Ramos (cell line): ENCODE data around the gene CABP5.
"Not testable (repeated sequence)": the region's sequence is repeated elsewhere in the genome, so short reads cannot be mapped to it uniquely, and the experiment has no call there.

Experiments
- in situ Hi-C: fragments of 300-500 bp; cut with MboI; formaldehyde crosslinking; loops from one replicate; pipeline ENCODE4 v1.14.3; 2022; ENCODE audit warnings: low sequenced_read_pairs; ENCODE audit not compliant: unreplicated experiment

Gene CABP5

DNA sequence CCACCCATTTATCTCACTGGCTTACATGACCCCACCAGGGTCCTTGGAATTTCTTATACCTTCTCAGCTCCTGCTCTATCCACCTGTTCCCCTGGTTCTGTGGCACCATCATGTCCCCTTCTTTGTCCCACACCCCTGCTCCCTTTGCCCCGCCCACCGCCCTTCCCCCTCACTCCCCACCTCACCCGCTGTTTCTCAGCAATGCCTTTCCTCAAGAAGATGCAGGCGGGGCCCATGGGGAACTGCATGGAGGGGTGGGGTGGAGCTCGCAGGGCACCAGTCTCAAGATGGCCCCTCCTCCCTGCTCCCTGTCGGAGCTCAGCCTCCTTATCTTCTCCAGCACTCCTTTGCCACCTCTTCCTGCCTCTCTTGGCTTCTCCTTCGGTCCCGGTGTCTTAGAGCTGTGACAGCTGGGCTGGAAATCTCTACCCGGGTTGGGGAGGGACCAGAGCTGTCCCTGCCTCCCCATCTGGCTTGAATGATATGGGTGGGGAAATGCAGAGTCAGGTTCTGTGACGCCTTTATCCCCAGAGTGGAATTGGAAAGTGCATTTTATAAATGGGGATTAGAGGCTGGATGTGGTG is at the start of gene CABP5:
TSS of gene CABP5 (minus strand) at position 405 of the 584 bp plus-strand sequence. CDS start at position 248, 157 bp downstream.
- in situ Hi-C loops = loop anchor here (10.0 kb wide), 1 partner anchor 51 kb away; no protein-coding TSS in a partner anchor

DNA sequence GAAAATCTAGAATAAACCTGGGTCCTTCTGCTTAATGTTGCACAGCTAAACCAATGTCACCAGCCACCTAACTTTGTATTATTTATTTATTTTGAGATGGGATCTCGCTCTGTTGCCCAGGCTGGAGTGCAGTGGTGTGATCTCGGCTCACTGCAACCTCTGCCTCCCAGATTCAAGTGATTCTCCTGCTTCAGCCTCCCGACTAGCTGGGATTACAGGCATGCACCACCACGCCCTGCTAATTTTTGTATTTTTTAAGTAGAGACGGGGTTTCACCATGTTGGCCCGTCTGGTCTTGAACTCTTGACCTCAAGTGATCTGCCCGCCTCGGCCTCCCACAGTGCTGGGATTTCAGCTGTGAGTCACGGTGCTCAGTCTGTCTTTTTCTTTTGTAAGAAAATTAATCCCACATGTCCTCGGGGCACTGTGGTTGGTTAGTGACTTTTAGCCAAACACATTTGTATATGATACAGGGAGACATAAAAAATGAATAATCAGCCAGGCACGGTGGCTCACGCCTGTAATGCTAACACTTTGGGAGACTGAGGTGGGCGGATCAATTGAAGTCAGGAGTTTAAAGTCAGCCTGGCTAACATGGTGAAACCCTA is 47.3 kb upstream of the CABP5 start:
- in situ Hi-C loops = loop anchor here (10.0 to 25.0 kb wide), 2 partner anchors 46 to 129 kb away; partner anchors contain the start of gene CABP5

DNA sequence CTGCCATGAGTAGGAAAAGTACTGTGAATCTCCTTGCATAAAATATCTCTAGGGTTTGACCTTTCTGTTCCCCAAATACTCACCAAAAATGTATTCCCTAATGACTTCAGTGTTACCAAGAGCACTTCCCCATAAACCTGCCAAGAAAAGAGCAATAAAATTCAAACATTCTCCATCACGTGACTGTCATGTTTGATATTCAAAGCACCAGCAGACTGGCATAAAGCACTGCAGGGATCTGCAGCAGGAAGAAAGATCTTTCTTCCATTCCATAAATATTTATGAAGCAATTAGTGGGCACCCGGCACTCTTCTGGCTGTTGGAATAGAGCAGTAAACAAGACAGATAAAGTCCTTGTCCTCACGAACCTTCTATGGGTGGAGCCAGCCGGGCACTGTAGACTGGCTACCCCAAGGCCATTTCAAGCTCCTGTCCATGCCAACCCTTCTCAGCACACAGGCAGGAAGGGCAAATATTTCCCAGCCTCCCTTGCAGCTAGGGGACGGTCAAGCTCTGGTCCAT is 46.5 kb upstream of the CABP5 start:
- in situ Hi-C loops = loop anchor here (10.0 to 25.0 kb wide), 2 partner anchors 46 to 128 kb away; partner anchors contain the start of gene CABP5

- in situ Hi-C loops = loop anchor here (25.0 kb wide), 1 partner anchor 127 kb away; no protein-coding TSS in a partner anchor
Measured at GRCh38 chr19:48088991-48089390, 45.1 kb upstream of the CABP5 start.

DNA sequence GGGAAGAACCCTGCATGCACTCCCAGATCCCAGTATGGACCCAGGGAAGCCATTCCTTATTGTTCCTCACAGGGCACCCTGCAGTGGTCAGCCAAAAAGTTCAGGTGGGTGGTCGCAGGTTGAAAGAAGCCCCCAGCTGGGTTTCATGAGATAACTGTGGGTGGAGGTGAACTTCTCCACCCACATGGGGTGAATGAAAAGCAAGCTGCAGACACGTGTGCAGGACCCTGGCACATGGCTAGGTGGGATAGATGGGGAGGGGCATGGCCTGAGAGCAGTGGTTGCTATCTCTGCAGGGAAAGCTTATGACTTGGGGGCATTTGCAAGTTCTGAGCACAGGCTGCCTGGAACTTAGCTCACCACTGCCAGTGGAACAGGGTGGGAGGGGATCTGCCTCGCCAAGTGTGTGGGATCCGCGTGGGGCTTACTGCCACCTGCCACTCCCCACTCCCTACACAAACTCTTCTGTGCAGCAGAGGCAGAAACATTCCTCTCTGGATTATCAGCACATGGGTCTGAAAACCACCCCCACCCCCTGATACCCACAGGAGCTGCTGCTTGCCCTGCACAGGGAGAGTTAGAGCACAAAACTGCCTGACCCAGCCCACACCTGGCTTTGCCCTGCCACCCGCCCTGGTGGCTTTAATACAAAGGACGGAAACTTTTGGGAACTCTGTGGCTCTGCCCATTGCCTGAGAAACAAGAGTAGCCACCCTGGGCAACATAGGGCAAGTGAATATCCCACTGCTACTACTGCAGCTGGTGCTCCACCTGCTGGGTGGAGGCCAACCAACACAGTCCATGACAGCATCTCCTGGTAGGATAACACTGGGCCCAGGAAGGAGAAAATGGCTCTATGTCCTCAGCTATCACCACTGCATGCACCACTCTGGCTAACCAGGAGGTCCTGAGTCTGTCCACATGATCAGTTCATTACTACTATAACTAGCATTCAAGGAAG is 42.3 kb upstream of the CABP5 start:
- in situ Hi-C loops = loop anchor here (25.0 kb wide), 1 partner anchor 124 kb away; no protein-coding TSS in a partner anchor

GRCh38 chr19:48085076-48085475 is 41.2 kb upstream of the CABP5 start:
- in situ Hi-C loops = loop anchor here (25.0 kb wide), 1 partner anchor 123 kb away; no protein-coding TSS in a partner anchor

DNA sequence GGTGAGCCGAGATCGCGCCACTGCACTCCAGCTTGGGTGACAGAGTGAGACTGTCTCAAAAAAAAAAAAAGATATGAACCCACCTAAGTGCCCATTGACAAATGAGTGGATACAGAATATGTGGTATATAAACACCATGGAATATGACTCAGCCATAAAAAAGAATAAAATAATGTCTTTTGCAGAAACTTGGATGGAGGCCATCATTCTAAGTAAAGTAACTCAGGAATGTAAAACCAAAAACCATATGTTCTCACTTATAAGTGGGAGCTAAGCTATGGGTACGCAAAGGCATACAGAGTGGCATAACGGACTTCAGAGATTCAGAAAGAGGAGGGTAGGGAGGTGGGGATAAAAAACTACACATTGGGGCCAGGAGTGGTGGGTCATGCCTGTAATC is 37.2 kb upstream of the CABP5 start:
- in situ Hi-C loops = loop anchor here (25.0 kb wide), 1 partner anchor 119 kb away; no protein-coding TSS in a partner anchor

GRCh38 chr19:48070177-48070769 is 26.4 kb upstream of the CABP5 start:
- in situ Hi-C loops = not testable (repeated sequence)

DNA sequence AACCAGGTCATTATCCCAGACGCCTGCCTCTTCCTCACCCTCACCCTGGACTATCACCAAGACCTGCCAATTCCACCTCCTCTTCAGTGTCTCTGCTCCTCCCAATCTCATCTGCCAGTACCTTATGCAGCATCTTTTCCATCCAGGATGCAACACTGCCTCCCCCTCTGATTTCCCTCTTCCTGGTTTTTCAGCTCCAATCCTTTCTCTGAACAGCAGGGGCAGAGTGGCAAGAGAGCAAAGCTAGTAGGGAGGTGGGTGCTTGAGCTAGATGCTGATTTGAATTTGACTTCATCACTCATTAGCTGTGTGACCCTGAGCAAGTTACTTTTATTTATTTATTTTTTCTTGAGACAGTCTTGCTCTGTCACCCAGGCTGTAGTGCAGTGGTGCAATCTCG is 25.6 kb upstream of the CABP5 start:
- in situ Hi-C loops = no loop called here

- in situ Hi-C loops = no loop called here
Measured at GRCh38 chr19:48064509-48064908, 20.6 kb upstream of the CABP5 start.

DNA sequence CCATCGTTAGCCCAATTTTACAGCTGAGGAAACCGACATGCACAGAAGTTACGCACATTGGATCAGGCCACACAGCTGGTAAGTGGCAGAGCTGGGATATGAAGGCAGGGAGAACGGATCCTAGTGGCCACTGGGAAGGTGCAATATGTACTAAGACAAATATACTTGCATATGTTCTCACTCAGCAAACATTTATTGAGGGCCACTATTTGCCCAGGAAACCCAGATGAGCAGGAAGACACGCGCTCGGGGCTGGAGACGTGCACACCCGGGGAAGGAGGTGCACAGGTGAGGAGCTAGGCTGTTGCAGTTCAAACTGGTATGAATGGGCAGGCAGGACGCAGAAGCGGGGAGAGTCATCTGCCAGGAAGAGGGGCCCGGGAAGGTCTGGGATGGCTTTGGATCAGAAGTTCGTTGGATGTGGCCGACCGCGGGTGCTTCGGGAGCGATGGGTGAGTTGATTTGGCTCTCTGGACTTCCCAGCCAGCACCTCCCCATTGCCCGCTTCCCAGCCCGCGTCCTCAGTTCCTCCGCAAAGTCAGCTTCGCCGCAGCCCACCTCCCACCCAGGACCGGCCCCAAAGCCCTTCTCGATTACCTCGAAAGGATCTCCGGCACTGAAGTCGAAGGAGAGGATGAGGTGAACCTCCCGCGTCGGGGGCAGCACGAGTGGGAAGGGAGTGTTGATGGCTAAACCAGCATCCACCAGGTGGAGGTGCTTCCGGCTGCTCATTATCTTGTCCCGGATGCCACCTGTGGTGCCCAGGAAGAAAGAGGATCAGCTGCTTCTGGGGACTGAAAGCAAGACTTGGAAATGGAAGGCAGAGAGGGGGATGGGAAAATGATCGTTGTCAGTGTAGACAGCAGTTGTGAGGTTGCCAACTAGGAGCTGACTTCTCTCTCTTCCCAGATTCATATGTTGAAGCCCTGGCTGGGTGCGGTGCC is 17.8 kb upstream of the CABP5 start:
- in situ Hi-C loops = no loop called here

DNA sequence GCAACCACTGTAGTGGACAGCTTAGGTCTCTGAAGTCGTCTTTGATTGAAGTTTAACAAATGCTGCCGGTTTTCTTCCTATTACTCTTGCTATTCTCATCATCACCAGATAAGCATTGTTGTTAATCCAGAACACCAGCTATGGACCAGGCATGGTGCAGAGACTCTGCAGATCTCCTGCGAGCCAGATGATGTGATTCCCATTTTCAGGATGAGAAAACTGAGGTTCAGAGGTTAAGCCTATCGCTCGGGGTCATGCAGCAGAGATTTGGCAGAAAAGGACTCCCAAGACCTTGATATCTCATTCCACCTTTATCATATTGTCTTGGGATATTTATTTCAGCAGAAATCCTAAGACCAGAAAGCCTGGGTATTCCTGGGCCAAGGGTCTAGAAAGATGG is 16.5 kb upstream of the CABP5 start:
- in situ Hi-C loops = no loop called here

- in situ Hi-C loops = no loop called here
Measured at GRCh38 chr19:48059331-48059730, 15.5 kb upstream of the CABP5 start.

DNA sequence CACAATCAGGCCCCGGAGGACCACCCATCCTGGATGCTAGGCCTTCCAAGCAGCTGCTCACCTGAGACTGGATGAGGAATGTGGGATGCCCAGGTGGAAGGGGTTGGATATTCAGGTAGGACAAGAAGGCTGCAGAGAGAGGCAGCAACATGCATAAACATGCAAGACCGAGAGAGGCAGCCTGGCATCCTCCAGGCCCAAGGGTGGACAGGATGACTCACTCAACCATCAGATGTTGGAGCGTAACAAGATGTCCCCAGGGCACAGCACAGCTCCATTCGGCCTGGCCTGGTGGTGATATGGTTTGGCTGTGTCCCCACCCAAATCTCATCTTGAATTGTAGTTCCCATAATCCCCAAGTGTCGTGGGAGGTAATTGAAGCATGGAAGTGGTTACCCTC is 10.0 kb upstream of the CABP5 start:
- in situ Hi-C loops = no loop called here

DNA sequence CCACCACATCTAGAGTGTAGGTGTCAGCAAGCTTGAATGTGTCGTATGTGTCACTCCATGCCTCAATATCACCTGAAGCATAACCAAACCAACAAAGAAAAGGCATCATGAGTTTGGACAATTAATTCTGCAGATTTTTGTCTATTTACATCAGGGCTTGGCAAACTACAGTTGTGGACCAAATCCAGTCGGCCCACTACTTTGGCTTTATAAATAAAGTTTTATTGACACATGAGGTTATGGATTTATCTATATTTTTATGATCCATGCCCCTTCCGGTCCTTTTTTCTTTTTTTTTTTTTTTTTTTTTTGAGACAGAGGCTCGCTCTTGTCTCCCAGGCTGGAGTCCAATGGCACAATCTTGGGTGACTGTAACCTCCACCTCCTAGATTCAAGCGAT is 9.2 kb upstream of the CABP5 start:
- in situ Hi-C loops = no loop called here

GRCh38 chr19:48051335-48052033 is 7.6 kb upstream of the CABP5 start:
- in situ Hi-C loops = no loop called here

DNA sequence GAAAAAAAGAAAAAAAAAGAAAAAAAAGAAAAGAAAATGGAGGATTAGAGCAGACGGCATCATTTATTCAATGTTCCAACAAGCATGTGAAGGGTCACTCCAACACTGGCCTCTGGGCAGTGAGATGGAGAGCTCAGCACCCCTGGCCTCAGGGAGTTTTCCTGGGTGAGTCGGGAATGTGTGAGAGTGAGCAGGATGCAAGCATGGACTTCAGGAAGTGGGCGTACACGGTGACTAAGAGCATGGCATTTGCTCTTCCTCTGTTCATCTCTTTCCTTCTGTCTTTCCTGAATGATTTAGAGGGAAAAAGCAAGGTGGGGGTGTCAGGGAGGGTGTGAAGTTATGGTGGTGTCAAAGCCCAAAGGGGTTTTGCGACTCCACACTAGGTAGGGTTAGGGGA is 682 bp upstream of the CABP5 start:
- in situ Hi-C loops = loop anchor here (10.0 kb wide), 1 partner anchor 50 kb away; no protein-coding TSS in a partner anchor

DNA sequence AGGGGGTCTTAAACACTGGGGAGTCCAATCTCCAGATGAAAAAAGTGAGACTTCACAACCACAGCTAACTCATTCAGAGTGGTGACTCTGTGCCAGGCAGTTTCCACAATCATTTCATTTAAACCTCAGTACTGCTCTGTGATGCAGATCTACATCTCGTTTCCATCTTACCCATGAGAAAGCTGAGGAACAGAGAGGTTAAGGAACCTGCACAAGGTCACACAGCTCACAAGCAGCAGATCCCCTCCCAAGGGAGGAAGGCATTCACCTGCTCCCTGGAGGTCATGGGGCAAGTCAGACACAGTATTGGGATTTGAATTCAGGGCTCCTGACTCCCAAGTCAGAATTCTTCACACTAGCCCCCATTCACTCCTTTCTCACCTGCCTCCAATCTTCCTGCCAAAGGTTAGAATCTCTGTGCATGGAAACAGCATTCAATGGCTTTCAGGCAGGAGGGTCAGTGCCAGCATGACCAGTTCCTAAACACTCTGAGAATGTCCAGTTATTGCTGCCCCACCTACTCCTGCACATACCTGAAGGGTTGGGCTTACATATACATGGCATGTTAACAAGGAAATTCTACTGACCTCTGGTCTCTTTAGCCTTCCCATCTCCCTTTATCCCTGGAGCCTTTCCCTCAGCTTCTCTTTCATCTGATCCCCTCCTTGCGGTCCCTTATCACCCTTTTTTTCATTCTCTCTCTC is 1.9 kb downstream of the CABP5 start:
- in situ Hi-C loops = loop anchor here (10.0 kb wide), 1 partner anchor 53 kb away; no protein-coding TSS in a partner anchor
